Activated CD4-positive, alpha-beta T cell treated with anti-CD3 and anti-CD28 coated beads, Interleukin-2, amount 50 U/mL, for 4 hours (primary cell): ENCODE measurements around the gene ANK2.
"Not testable (repeated sequence)": the region's sequence is repeated elsewhere in the genome, so short reads cannot be mapped to it uniquely, and the experiment has no call there.

ENCODE experiments used
- DNase-seq, 2 experiments: peaks; one replicate each; pipeline ENCODE4 v3.0.0-alpha.2; 2020

The ANK2 gene

DNA sequence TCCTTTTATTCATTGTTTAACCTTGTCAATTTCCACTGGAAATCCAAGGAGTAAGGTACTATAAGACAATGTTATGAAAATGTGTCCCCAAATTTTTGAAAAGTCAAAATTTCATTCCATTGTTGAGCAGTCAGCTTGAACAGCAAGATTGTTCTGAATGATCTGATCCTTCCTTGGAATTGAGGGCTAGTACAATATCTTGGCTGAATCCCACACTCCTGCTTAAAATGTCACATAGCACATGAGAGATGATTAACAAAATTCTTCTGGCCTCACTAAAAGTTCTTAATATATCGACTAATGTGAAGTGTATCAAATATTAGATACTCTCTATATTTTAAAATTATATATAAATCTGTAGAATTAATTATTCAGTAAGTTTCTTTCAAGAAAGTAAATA, 104.8 kb downstream of the ANK2 start:
- no peak for DNase-seq

GRCh38 chr4:113157086-113157857, 107.8 kb downstream of the ANK2 start:
- no peak for DNase-seq

DNA sequence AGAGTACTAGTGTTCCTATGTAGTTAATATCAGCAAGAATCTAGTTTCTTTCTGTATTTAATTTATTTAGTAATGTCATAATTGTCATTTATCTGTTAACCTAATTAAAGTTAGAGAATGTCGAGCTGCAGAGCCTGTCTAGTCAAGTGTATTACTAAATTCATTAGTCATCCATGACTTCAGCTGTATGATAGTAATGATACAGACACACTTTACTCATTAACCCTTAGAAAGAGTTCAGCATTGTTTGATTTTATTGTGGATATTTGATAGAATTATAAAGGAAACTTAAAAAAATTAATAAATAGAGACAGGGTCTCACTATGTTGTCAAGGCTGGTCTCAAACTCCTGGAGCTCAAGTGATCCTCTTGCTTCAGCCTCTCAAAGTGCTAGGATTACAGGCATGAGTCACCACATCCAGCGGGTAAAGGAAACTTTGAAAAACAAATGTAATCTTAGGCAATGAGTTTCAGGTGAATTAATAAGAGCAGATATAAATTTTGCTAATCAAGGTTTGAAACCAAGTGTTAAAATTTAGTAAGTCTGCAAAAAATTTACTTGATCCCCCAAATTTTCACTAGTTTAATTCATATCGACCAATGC, 110.6 kb downstream of the ANK2 start:
- DNase-seq = no peak

- no peak for DNase-seq
These were observed 111.1 kb downstream of the ANK2 start for GRCh38 chr4:113160548-113160947.

GRCh38 chr4:113162089-113162488, 112.6 kb downstream of the ANK2 start:
- no peak for DNase-seq

- no peak for DNase-seq
These were observed 119.9 kb downstream of the ANK2 start for GRCh38 chr4:113169368-113169767.

- DNase-seq = no peak
These were observed 120.8 kb downstream of the ANK2 start for GRCh38 chr4:113170115-113170804.

- no peak for DNase-seq
These were observed 121.5 kb downstream of the ANK2 start for GRCh38 chr4:113170805-113171468.

GRCh38 chr4:113173126-113173792, 123.8 kb downstream of the ANK2 start:
- no peak for DNase-seq

GRCh38 chr4:113173793-113174264, 124.4 kb downstream of the ANK2 start:
- no peak for DNase-seq

DNA sequence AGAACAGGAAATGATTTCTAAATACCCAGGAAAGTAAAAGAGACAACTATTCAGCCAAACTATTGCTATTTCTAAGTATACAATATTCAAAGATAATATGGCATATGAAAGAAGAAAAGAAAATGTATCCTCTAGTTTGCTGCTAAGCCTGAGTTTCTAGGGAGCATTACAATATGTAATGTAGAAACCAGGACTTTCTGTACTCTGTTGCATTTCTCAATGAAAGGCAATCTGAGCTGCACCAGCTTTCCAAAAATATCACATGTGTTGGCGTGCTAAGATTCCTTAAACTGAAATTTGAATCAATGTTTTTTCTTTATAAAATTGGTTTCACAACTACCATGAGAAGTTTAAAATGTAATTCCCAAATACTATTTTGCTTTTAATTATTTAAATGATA, 129.6 kb downstream of the ANK2 start:
- no peak for DNase-seq

DNA sequence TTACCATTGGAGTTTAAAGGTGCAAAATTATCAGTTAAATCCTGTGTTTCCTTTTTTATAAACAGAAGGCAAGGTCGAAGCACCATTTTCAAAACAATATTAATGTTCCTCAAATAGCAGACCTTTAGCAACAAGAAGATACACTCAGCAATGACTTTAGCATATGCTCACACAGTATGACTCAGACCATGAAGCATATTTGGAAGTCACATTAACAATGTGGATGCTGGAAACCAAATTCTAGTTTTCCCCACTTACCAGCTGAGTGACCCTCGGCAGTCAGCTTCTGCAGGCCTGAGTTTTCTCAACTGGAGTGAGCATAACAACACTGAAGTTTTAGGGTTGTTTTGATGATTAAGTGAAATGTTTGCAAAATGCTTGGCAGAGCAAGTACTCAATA, 130.5 kb downstream of the ANK2 start:
- DNase-seq = no peak

- DNase-seq = no peak
These were observed 132.0 kb downstream of the ANK2 start for GRCh38 chr4:113181289-113182007.

DNA sequence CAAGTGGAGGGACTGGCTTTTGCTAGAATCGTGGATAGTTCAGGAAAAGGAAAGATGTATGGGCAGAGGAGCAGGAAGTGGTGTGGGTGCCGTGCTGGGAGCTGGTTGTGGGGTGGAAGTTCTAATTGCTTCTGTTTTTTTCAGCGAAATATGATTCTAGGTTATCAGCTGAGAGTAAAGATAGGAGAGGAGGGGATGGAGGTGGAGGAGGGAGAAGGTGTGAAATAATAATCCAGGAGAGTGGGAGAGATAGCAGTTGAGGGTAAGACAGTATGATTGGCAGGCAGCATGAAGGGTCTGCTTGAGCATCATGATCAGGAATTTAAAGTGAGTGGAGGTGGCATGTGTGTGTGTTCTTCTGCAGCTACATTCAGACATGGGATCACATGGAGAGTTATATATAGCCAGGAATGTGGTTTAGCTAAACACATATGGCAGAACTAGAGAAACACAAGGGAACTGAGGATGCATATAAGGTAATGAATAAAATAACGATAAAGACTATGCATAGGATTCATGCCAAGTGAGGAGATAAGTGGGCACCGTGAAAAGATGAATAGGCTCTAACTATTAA, 133.7 kb downstream of the ANK2 start:
- DNase-seq = no peak

GRCh38 chr4:113186220-113186619, 136.8 kb downstream of the ANK2 start:
- DNase-seq = not testable (repeated sequence)

- no peak for DNase-seq
These were observed 137.5 kb downstream of the ANK2 start for GRCh38 chr4:113186913-113187312.

DNA sequence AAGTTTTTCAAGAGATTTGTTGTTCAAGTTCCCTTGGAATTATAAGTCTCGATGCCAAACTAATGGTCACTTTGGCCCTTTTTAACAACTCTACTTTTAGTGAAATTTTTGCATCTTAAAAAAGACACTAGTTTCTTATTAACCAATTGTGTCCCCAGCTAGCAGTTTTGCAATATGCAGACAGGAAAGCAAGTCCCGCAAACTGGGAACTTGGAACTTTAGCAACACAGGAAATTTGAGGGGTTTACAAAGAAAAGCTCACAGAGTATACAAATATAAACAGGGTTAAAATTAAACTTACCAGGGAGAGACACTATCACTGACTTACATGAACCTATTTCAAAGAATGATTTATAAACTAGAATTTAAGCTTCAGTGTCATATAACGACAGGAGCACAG, 137.9 kb downstream of the ANK2 start:
- DNase-seq = no peak

DNA sequence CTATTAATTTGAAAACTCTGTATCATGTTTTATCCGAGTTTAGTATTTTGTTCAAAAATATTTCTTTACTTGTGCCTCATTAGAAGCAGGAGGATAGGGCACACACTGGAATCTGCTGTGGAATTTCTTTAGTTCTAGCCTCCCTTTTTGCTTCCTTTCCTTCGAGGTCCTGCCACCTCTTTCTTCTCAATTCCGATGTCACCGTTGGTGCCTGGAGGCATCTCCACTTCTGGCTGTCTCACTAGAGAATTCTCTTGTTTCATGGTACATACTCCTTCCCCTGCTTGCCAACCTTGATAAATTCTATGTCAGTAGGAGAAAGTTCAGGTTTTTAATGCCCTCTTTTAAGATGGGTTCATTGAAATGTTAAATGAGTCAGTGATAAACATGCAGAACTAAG, 140.1 kb downstream of the ANK2 start:
- no peak for DNase-seq

DNA sequence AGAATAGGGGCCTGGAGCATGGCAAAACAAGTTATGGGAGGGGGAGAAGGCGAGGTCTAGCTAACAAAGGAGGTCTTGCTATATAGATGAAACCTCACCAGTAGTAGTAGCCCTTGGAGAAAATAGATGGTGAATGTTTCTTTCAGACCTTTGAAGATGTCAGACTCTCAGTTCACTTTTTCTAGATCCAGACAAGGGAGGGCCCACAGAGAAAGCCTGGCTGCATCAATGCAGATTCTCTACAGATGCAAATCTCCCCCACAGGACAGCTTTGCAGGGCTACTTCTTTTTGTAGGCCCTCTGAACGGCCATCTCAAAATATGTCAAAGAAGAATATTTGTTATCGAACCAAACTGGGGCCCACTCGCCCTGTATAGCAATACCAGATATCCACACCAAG, 159.7 kb downstream of the ANK2 start:
- DNase-seq = no peak

GRCh38 chr4:113209652-113210320, 160.3 kb downstream of the ANK2 start:
- DNase-seq = no peak

- DNase-seq = no peak
These were observed 163.2 kb downstream of the ANK2 start for GRCh38 chr4:113212613-113213012.
